Lung microvascular endothelial cell (primary cell): ENCODE data around the gene ZDHHC11. TPM values are rescaled to one million over a fixed set of nuclear protein-coding genes. Genes with fewer than 3 reads are reported as not detected.
"Not testable (repeated sequence)": the region's sequence is repeated elsewhere in the genome, so short reads cannot be mapped to it uniquely, and the experiment has no call there.

ENCODE experiments used
- DNase-seq, 2 donors: peaks; one replicate each; pipeline versions ENCODE4 v3.0.0 to v3.0.0-alpha.2; 2010; ENCODE audit warnings: low read depth in 2 of 2
- total RNA-seq: library from RNA; depleted of rRNA; stranded (reverse); fragments of >200 nt; gene quantifications from 2 replicates; pipeline ENCODE4 v1.2.1, GENCODE V29; 2014

ZDHHC11 gene
- total RNA-seq, 1 donor from 2014 or later = 0.60 TPM

DNA sequence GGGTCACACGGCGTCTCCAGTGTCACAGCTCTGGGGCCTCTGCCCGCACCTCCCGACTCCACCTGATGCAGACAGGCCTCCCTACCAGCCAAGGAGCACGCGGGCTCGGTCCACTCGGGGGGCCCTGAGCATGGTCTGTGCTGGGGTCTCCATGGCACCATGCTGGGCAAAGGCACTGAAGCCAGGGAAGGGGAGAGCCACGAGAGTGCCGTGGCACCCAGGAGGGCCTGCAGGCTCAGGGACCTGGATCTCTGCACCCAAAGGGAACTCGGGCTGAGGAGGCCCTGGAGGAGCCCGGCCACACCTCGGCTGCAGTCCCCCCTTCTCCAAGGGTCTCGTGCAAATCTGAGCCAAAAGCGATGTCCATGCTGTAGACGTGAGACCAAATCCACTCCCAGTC is 6.4 kb downstream of the ZDHHC11 start:
- not testable (repeated sequence) for DNase-seq

DNA sequence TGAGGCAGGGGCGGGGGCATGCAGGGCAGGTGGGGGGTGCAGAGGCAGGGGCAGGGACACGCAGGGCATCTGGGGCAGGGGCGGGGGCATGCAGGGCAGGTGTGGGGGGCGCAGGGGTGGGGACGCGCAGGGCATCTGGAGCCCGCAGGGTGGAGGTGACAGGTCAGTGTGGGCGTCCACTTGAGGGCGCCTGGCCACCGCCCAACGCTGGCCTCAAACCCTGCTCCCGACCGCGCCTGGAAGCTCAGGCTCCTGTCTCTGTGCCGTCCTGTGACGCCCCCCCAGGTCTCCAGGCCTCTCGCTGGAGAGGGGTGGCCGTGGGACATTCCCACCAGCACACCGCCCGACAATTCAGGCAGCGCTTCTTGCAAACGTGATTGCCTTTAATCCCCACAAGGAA is 6.9 kb downstream of the ZDHHC11 start:
- not testable (repeated sequence) for DNase-seq

DNA sequence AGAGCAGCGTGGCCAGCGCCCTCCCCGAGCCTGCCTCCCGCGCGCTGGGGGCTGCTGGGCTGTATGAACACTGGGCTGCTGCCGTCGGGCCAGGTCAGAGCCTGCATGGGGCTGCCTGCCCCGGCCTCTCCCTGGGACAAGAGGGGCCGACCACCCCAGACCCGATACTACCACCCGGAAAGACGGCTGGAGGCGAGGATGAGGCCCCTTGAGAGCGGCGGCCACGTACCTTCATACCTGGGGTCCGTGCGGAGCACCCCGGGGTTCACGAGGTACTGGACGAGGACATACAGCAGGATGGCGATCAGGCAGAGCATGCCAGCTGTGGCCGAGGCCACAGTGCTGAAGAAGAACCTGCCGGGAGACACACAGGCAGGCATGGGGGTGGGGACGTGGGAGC is 7.4 kb downstream of the ZDHHC11 start:
- not testable (repeated sequence) for DNase-seq

DNA sequence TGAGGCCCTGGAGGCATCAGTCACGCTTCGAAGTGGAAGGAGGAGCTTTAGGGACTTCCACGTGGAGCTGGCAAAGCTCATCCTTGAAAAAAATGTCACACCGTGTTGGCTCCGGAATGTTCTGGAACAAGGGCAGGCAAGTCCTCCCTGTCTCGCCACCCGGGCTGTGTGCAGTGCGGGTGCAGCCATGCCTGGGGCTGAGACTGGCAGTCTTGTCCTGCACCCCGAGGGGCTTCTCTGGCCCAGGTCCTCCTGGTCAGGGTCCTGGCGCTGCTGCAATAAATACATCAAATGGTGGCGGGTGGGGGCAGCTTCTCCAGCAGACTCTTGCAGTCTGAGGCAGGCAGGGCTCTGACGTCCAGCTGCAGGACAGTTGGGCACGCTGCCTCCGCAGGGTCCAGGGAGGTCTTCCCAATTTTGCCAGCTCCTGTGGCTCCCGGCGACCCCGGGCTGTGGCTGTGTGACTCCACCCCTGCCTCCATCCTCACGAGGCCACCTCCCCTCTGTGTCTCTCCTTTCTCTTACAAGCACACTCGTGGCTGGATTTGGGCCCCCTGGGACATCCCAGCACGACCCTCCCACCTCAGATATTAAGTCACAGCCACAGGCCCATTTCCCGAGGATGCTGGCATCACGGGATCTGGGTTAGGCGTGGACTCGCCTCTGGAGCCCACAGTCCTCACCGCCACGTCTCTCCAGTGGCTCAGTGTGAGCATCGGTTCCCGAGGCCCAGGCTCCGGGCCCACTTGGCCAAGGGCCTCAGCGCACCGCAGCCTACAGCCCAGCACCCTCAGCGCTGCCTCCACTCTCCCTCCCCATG is 8.2 kb downstream of the ZDHHC11 start:
- DNase-seq = not testable (repeated sequence)

DNA sequence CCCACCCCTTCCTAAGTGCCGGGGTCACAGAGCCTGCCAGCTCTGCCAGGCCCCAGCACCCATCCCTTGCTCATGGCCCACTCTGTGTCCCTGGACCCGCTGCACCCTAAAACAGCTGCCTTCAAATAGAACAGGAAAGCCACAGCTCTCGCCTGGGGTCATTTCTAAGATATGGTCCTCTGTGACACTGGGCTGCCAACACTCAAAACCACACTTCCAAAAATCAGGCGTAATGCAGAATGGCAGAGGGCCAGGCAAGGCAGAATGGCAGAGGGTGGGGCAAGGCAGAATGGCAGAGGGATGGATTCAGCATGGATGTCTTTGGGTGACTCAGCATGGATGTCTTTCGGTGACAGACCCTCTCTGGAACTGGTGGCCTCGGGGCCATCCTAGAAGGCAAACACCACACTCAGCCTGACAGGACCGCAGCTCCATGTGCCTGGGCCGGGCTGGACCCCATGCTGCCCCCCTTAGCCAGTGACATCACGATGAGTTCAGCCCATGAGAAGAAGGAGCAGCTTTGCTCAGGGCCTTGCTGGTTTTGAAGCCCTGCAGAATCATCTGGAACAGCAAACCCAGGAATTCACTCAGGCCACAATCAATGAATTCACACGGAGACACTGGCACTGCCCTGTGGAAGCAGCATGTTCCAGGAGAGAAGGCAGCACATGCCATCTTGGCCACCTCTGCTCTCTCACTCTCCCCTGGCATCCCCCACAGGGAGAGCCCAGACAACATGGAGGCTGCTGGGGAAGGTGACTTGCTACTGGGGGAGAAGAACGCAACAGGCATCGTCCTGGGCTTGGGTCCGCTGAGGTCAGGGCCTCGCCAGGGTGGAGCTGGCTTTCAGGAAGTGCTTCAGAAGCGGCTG is 9.0 kb downstream of the ZDHHC11 start:
- DNase-seq = not testable (repeated sequence)

DNA sequence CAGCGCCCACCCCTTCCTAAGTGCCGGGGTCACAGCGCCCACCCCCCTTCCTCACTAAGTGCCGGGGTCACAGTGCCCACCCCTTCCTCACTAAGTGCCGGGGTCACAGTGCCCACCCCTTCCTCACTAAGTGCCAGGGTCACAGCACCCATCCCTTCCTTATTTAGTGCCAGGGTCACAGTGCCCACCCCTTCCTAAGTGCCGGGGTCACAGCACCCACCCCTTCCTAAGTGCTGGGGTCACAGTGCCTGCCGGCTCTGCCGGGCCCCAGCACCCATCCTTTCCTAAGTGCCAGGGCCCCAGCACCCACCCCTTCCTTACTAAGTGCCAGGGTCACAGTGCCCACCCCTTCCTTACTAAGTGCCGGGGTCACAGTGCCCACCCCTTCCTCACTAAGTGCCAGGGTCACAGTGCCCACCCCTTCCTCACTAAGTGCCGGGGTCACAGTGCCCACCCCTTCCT is 9.8 kb downstream of the ZDHHC11 start:
- DNase-seq = not testable (repeated sequence)

DNA sequence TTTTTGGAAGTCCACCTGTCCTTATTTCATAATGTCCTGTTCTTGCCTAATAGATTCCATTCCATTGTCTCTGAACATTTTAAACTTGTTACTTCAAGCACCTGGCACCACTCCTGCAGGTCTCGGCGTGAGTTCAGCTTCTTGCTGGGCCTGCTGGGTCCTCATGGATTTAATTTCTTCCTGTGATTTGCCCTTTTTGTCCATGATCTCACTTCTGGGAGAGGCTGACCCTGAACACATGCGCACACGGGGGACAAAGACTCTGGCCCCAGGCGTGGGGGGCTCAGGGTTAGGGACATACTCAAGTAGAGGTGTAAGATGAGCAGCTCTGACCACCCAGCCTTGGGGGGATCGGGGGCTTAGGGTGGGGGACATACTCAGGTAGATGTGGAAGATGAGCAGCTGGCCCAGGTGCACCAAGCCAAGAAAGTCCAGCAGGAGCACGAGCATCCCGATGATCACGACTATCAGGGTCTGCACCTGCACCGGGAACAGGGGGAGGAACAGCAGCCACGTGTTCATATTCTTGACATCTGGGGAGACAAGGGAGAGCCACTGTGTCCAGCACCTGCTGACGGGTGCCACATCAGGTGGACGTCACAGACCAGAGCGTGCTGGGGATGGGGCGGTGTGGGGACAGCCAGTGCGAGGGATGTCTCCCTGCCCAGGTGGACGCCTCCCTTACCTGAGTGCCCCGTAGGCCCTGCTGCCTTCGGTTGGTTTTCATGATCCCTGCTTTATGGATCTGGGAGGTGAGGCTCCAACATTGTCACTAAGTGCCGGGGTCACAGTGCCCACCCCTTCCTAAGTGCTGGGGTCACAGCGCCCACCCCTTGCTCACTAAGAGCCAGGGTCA is 10.4 kb downstream of the ZDHHC11 start:
- not testable (repeated sequence) for DNase-seq

DNA sequence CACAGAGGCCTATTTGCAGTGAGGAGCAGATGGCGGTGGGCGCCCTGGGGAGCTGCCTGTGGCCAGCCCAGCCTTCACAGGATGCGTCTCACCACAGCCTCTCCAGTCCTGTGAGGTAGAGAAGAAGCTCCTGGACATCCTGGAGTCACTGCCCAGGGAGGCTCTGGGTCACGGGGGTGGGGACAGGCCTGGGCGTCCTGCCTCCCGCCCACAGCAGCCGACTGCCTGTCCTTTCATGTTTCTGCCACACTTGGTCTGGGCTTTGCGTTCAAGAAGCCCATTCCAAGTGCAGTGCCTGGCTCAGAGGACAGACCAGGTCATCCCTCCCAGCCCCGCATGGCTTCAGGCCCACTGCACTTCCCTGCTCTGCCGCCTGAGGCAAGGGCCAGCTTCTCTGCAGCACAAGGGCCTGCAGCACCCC is 12.3 kb downstream of the ZDHHC11 start:
- not testable (repeated sequence) for DNase-seq

DNA sequence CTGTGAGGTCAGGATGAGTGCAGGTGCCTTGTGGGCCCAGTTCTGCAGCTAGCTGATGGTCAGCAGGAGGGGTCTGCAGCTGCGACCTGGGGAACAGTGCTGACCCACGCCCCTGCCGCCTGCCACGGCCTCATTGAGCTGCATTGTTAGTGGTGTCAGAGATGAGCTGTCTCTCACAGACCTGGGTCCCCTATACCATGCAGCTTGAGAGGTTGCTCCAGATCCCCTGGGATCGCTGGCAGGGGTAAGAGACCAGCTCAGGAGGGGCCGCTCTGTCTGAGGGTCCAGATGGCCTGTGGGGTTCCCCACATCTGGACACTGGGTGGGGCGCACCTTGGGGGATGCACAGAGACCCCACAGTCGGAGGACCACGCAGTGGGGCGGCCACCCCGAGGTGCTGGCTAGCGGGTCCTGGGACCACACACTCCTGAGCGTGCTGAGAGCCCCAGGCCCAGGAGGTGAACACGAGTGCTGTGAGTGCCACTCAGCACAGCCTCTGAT is 13.1 kb downstream of the ZDHHC11 start:
- DNase-seq = not testable (repeated sequence)

DNA sequence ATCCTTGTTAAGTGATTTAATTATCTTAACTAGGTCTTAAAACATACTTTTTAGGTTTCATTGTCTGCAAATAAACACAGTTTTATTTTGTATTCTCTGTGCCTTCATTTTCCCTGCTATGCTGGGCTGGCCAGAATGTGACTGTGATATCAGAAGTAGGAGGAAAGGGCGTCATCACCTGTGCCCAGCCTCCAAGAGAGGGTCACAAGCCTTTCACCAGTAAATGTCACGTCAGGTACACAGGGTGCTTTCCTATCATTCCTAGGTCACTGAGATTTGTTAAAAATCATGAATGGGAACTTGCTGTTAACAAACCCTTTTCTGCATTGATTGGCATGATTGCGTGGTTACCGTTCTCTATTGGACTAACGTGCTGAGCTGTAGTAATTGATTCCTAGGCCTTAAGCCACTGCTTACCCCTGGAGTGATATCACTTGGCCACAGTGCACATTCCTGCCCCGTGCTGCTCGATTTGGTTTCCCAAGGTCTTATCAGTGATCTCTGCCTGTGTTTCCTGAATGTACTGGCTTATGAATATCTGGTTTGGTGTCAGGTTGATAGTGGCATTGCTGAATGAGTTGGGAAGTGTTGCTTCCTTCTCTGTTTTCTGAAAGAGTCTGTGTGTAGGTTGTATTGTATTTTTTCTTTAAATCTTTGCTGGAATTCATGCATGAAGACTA is 14.7 kb downstream of the ZDHHC11 start:
- DNase-seq = peak in 1 of 2 donors; percentile 39

DNA sequence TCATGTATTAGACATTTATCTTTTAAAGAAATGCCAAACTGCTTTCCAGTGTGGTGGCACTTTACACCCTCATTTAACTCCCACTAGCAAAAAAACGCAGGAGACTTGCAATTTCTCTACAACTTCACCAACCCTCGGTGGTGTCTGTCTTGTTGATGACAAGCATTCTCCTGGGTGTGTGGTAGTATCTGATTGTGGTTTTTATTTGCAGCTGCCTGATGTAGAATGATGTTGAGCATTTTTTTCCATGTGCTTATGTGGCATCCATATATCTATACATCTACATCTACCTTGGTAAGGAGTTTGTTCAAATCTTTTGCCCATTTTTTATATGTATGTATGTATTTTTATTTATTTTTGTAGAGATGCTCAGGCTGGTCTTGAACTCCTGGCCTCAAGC is 16.8 kb downstream of the ZDHHC11 start:
- not testable (repeated sequence) for DNase-seq

DNA sequence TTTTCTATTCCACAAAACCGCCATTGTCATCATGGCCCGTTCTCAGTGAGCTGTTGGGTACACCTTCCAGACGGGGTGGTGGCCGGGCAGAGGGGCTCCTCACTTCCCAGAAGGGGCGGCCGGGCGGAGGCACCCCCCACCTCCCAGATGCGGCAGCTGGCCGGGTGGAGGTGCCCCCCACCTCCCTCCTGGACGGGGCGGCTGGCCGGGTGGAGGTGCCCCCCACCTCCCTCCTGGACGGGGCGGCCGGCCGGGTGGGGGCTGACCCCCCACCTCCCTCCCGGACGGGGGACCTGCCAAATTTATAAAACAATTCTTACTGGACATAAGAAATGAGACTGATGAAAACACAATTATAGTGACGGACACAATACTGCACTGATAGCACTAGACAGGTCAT is 22.6 kb downstream of the ZDHHC11 start:
- DNase-seq = not testable (repeated sequence)

DNA sequence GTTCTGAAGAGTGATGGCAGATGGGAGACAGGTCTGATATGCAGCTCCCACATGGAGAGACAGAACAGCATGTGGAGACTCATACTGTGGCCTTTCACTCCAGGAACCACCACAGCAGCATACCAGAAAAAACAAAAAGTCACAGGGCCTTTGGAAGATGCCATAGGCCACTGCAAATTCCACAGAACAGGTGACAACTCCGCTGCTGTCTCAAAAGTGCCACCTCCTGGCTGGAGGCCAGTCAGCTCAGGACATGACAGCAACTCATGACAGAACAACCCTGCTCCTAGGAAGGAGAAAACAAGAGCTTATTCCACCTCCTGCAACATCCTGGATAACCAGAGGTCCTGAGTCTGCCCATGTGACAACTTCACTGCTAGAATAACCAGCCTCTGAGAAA is 25.2 kb downstream of the ZDHHC11 start:
- DNase-seq = not testable (repeated sequence)

DNA sequence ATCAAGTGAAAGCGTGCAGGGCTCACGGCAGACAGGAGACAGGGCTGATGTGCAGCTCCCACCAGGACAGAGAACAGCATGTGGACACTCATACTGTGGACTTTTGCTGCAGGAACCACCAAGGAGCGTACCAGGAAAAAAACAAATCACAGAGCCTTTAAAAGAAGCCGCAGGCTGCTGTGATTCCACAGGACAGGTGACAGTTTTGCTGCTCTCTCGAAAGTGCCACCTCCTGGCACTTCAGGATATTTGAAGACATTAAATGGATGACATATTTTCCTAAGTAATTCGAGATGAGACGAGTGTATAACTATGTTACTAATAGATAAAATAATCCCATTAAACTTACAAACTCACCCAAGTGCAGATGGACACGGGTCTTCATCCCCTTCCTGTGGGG is 29.3 kb downstream of the ZDHHC11 start:
- no peak for DNase-seq

DNA sequence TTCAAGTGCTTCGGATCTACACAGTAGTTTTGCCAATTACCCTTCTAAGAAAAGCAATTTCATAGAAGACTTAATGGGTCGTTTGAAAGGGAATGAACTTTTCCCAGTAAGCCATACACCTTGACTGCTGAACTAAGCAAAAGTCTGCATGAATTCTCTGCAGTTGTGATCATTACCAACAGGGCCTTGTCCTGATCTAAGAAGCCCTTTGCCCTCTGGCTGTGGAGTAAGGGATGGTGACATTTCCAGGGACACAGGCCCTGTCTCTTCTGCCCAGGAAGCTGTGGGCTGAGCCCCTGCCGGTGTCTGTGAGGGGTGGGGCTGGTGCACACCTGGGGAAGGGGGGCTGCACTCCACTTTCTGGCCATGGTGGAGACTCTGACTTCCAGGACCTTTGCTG is 30.5 kb downstream of the ZDHHC11 start:
- no peak for DNase-seq

DNA sequence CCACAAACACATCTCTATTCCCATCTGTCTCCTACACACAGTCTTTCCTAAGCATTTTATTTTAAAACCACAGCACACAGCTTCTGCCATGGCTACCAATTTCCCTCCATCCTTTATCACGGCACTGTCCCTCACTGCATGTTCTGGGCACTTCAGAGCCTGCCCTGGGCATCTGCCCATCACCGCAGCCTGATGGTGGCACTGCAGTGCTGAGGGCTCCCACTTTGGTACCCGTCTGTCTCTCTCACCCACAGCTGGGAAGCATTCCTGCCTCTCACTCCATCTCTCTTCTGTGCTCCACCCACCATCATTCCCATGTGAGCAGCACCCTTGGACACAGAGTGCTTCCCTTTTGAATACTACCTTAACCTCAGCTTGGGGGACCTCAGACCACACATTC is 31.7 kb downstream of the ZDHHC11 start:
- DNase-seq = no peak

DNA sequence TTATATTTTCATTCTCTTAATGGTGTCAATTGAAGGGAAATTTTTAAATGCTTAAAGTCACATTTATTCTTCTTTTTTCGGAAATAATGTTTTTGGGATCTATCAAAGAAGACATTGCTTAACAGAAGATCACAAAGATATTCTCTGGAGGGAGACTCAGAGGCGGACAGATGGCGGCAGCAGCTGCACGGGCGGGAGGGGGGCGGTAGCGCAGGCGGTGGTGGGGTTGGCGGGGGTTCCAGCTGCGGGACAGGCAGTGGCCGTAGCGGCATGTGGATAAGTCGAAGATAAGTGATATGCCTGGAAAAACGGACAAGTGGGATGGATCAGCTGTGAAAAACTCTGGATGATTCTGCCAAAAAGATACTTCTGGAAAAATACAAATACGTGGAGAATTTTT is 34.6 kb downstream of the ZDHHC11 start:
- no peak for DNase-seq

DNA sequence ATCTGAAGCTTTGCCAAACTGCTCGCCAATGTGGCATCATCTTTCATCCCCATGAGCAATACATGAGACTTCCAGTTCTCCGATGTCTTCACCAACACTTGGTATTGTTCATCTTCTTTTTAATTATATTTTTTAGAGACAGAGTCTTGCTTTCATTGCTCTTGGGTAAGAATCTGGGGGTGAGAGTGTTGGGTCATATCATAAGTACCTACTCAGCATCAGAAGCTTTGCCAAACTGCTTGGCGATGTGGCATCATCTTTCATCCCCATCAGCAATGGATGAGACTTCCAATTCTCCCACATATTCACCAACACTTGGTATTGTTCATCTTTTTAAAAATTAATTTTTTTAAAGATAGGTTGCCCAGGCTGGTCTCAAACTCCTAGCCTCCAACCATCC is 35.3 kb downstream of the ZDHHC11 start:
- no peak for DNase-seq

DNA sequence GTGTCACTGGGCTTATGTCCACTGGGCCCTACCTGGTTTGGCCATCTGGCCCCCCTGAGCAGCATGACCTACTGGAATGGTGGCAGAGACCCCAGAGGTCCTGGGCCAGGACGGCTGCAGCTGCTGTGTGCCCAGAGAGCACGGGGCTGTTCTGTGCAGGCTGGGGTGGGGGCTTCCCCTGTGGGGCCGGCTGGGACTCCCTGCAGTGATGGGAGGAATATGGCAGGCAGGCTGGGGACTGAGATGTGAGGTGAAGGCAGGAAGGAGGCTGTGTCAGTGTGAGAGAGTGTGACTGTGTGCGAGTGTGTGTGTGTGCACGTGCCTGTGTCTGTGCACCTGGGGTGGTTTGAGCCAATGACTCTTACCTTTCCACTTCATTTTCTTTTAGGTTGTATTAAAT is 37.2 kb downstream of the ZDHHC11 start:
- not testable (repeated sequence) for DNase-seq

DNA sequence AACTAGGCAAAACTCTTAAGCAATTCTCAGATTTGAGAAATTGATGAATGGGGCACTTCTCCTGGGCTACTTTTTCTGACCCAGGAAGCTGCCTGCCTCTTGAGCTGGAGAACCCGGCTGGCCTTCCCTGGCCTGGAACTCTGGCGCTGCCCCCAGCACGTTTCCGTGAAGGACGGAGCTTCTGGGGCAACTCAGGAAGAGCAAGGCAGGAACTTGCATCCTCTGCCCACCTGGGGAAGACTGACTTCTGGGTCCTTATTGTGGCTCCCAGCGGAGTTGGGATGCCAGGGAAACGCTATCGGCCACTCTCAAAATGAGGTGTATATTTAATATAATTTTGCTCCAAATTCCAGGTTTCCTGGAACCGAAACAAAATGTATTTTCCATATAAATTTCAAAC is 39.4 kb downstream of the ZDHHC11 start:
- not testable (repeated sequence) for DNase-seq
